HCT116 (cell line): ENCODE data around the gene RABL3. TPM values are rescaled to one million over a fixed set of nuclear protein-coding genes. Genes with fewer than 3 reads are reported as not detected.

Experiments used
- ATAC-seq: fragments of 200-7000 bp; cut with Tn5 transposase; 2 replicates; pipeline ENCODE4 v1.9.1; 2020; ENCODE audit warnings: mild to moderate bottlenecking, moderate library complexity
- BruUV-seq: library from RNA; stranded (reverse); fragments of 400-500 nt; replicated peaks from 2 replicates; lab custom pipeline; 2021; lab: Mats Ljungman, UMichigan
- CTCF ChIA-PET: fragments of 300-600 bp; sonication (Branson Sonifier 250); formaldehyde crosslinking; loops from one replicate; lab custom pipeline; 2021; ENCODE audit warnings: antibody characterized with exemption; lab: Charles Lee
- POLR2A ChIA-PET: fragments of 300-600, 350-600 bp; sonication (Branson Sonifier 250); formaldehyde crosslinking; loops from one replicate; lab custom pipeline; 2021; ENCODE audit warnings: antibody characterized with exemption; lab: Charles Lee
- RAD21 ChIA-PET, 2 experiments: fragments of 300-600 bp; sonication (Branson Sonifier 250); formaldehyde crosslinking; loops; one replicate each; lab custom pipeline; 2023; ENCODE audit warnings: low total read pairs in 2 of 2; ENCODE audit not compliant: uncharacterized antibody in 2 of 2, unreplicated experiment in 2 of 2, low non-redundant PET in 1 of 2; lab: Charles Lee
- DNase-seq: peaks from one replicate; pipeline ENCODE4 v3.0.0-alpha.2; 2010; ENCODE audit warnings: low read depth, low spot score
- H2AFZ ChIP-seq: fragments of 200-600 bp; shearing (Covaris generic), sonication (generic); 2 replicates; pipeline ENCODE4 v1.6.1; 2017; ENCODE audit warnings: low read depth, mixed run types, mixed read lengths, antibody characterized with exemption, low read length; ENCODE audit not compliant: poor library complexity, severe bottlenecking
- H3K27ac ChIP-seq: 2 replicates; pipeline ENCODE4 v1.5.1; 2012; ENCODE audit warnings: low read depth, low read length
- H3K27me3 ChIP-seq: fragments of 200-600 bp; sonication (generic); 2 replicates; pipeline ENCODE4 v1.6.1; 2016; ENCODE audit warnings: mixed run types, low read length, mixed read lengths; ENCODE audit not compliant: insufficient read depth
- H3K36me3 ChIP-seq, 2 experiments: fragments of 200-500 bp in 1 of 2; fragments of 200-600 bp in 1 of 2; sonication (Bioruptor generic) in 1 of 2; sonication (generic) in 1 of 2; 2 replicates each; pipeline versions ENCODE4 v1.5.1 to v1.6.1; 2014 to 2016; ENCODE audit warnings: low read length in 2 of 2, inconsistent platforms in 1 of 2, mixed read lengths in 1 of 2, mixed run types in 1 of 2; ENCODE audit not compliant: insufficient read depth in 2 of 2, control insufficient read depth in 1 of 2
- H3K4me1 ChIP-seq, 2 experiments: fragments of 200-600 bp in 1 of 2; sonication (generic) in 1 of 2; 2 replicates each; pipeline versions ENCODE4 v1.5.1 to v1.6.1; 2012 to 2017; ENCODE audit warnings: low read length in 2 of 2, inconsistent platforms in 1 of 2, mild to moderate bottlenecking in 1 of 2, mixed read lengths in 1 of 2, mixed run types in 1 of 2, moderate library complexity in 1 of 2; ENCODE audit not compliant: insufficient read depth in 2 of 2, control insufficient read depth in 1 of 2
- H3K4me2 ChIP-seq: fragments of 200-600 bp; sonication (generic); 2 replicates; pipeline ENCODE4 v1.6.1; 2017; ENCODE audit warnings: mixed run types, low read length, mixed read lengths
- H3K4me3 ChIP-seq, 2 experiments: fragments of 200-600 bp in 1 of 2; sonication (generic) in 1 of 2; replicated peaks in 1 of 2; 2 replicates each; pipeline ENCODE4 v1.5.1; 2011 to 2016; ENCODE audit warnings: low read length in 2 of 2, control low read depth in 1 of 2, low read depth in 1 of 2, mild to moderate bottlenecking in 1 of 2, mixed read lengths in 1 of 2, mixed run types in 1 of 2
- H3K79me2 ChIP-seq: fragments of 200-600 bp; sonication (generic); 2 replicates; pipeline ENCODE4 v1.6.1; 2017; ENCODE audit warnings: mild to moderate bottlenecking, mixed run types, low read length, moderate library complexity, mixed read lengths; ENCODE audit not compliant: insufficient read depth
- H3K9ac ChIP-seq: fragments of 200-600 bp; sonication (generic); 2 replicates; pipeline ENCODE4 v1.6.1; 2016; ENCODE audit warnings: low read length, mixed read lengths
- H3K9me2 ChIP-seq: fragments of 200-600 bp; sonication (generic), shearing (Covaris generic); 2 replicates; pipeline ENCODE4 v1.6.1; 2017; ENCODE audit warnings: mixed run types, mild to moderate bottlenecking, moderate library complexity; ENCODE audit not compliant: insufficient read depth
- H3K9me3 ChIP-seq, 2 experiments: fragments of 200-500 bp in 1 of 2; fragments of 200-600 bp in 1 of 2; sonication (Bioruptor generic) in 1 of 2; sonication (generic) in 1 of 2; 2 replicates each; pipeline ENCODE4 v1.6.1; 2014 to 2017; ENCODE audit warnings: low read length in 2 of 2, mixed read lengths in 2 of 2, inconsistent platforms in 1 of 2, low read depth in 1 of 2, mild to moderate bottlenecking in 1 of 2, mixed run types in 1 of 2, moderate library complexity in 1 of 2; ENCODE audit not compliant: control insufficient read depth in 1 of 2, insufficient read depth in 1 of 2
- H4K20me1 ChIP-seq: fragments of 200-600 bp; sonication (generic), shearing (Covaris generic); 2 replicates; pipeline ENCODE4 v1.6.1; 2017; ENCODE audit warnings: mixed run types, mild to moderate bottlenecking, moderate library complexity; ENCODE audit not compliant: insufficient read depth
- CBX3 ChIP-seq: IDR thresholded peaks from 2 replicates; pipeline ENCODE4 v1.6.1; 2012; ENCODE audit warnings: low read depth
- CEBPB ChIP-seq: IDR thresholded peaks from 2 replicates; pipeline ENCODE4 v1.6.1; 2012; ENCODE audit warnings: low read depth
- EGR1 ChIP-seq: IDR thresholded peaks from 2 replicates; pipeline ENCODE4 v1.6.1; 2012; ENCODE audit warnings: low read depth
- ELF1 ChIP-seq: IDR thresholded peaks from 2 replicates; pipeline ENCODE4 v1.6.1; 2012; ENCODE audit warnings: low read depth, borderline replicate concordance
- EZH2 ChIP-seq: fragments of 200-600 bp; sonication (generic); IDR thresholded peaks from 2 replicates; pipeline ENCODE4 v1.6.1; 2017; ENCODE audit warnings: antibody characterized with exemption, mixed run types
- FOSL1 ChIP-seq: IDR thresholded peaks from 2 replicates; pipeline ENCODE4 v1.6.1; 2012; ENCODE audit warnings: low read depth
- POLR2AphosphoS5 ChIP-seq: IDR thresholded peaks from 2 replicates; pipeline ENCODE4 v1.6.1; 2011; ENCODE audit warnings: mild to moderate bottlenecking, low read depth, low read length, moderate library complexity
- SIN3A ChIP-seq: IDR thresholded peaks from 2 replicates; pipeline ENCODE4 v1.6.1; 2012; ENCODE audit warnings: low read depth
- SRF ChIP-seq: IDR thresholded peaks from 2 replicates; pipeline ENCODE4 v1.6.1; 2012; ENCODE audit warnings: low read depth
- YY1 ChIP-seq: IDR thresholded peaks from 2 replicates; pipeline ENCODE4 v1.6.1; 2011; ENCODE audit warnings: low read length, low read depth, moderate library complexity, mild to moderate bottlenecking; ENCODE audit not compliant: insufficient replicate concordance; ENCODE audit errors: extremely low read depth
- ZNF274 ChIP-seq: fragments of 200-500 bp; sonication (Bioruptor generic); IDR thresholded peaks from 2 replicates; pipeline ENCODE4 v1.6.1; 2014; ENCODE audit warnings: mild to moderate bottlenecking, low read depth, low read length, inconsistent platforms
- intact Hi-C: fragments of 100-400 bp; cut with micrococcal nuclease; formaldehyde crosslinking; loops from 2 replicates; pipeline ENCODE4 v1.10.0; 2022
- total RNA-seq: library from RNA; stranded (reverse); gene quantifications from one replicate; pipeline ENCODE4 v1.2.1, GENCODE V29; 2021; ENCODE audit not compliant: unreplicated experiment
- TF ChIP-seq, protein P1 (sequence below): IDR thresholded peaks from 2 replicates; pipeline ENCODE4 v1.6.1; 2012; ENCODE audit warnings: low read depth
- TF ChIP-seq, protein P2 (sequence below), 3 experiments: fragments of 200-600 bp in 1 of 3; sonication (generic) in 1 of 3; IDR thresholded peaks in 2 of 3; conservative IDR thresholded peaks in 1 of 3; 2 replicates each; pipeline ENCODE4 v1.5.1; 2012 to 2017; ENCODE audit warnings: low read depth in 2 of 3, low read length in 2 of 3, antibody characterized with exemption in 1 of 3, borderline replicate concordance in 1 of 3, control low read depth in 1 of 3, mild to moderate bottlenecking in 1 of 3, mixed read lengths in 1 of 3, mixed run types in 1 of 3, moderate library complexity in 1 of 3; ENCODE audit not compliant: insufficient read depth in 1 of 3
- TF ChIP-seq, protein P3 (sequence below): IDR thresholded peaks from 2 replicates; pipeline ENCODE4 v1.6.1; 2012

RABL3 gene
- total RNA-seq, 1 experiment from 2014 or later = 23.8 TPM

DNA sequence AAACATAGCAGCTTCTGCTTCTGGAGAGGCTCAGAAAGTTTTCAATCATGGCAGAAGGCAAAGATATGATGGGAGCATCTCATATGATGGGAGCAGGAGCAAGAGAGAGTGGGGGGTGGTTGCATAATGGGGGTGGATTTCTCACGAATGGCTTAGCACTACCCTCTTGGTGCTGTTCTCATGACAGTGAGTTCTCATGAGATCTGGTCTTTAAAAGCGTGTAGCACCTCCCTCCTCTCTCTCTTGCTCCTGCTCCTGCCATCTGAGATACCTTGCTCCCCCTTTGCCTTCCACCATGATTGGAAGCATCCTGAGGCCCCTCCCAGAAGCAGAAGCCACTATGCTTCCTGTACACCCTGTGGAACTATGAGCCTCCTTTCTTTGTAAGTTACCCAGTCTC is 82.5 kb downstream of the RABL3 start:
- no peaks in the 10 kb centered on the region for H3K79me2 ChIP-seq
- no peaks in the 10 kb centered on the region for H3K27me3 ChIP-seq
- no peaks in the 10 kb centered on the region for H3K9me2 ChIP-seq
- H3K4me3 ChIP-seq = no peak overlapping the region
- ATAC-seq (no peak), DNase-seq (no peak)
- no peaks in the 10 kb centered on the region for H3K36me3 ChIP-seq
- H2AFZ ChIP-seq = no peak overlapping the region
- ChIA-PET POLR2A (no interaction called here), CTCF (no interaction called here), RAD21 (no interaction called here)
- no peaks in the 10 kb centered on the region for H3K4me1 ChIP-seq
- no peak for TF ChIP-seq SRF
- TF ChIP-seq ELF1 = no peak
- TF ChIP-seq SIN3A = no peak
- no peak for TF ChIP-seq FOSL1
- TF ChIP-seq, protein P1, sequence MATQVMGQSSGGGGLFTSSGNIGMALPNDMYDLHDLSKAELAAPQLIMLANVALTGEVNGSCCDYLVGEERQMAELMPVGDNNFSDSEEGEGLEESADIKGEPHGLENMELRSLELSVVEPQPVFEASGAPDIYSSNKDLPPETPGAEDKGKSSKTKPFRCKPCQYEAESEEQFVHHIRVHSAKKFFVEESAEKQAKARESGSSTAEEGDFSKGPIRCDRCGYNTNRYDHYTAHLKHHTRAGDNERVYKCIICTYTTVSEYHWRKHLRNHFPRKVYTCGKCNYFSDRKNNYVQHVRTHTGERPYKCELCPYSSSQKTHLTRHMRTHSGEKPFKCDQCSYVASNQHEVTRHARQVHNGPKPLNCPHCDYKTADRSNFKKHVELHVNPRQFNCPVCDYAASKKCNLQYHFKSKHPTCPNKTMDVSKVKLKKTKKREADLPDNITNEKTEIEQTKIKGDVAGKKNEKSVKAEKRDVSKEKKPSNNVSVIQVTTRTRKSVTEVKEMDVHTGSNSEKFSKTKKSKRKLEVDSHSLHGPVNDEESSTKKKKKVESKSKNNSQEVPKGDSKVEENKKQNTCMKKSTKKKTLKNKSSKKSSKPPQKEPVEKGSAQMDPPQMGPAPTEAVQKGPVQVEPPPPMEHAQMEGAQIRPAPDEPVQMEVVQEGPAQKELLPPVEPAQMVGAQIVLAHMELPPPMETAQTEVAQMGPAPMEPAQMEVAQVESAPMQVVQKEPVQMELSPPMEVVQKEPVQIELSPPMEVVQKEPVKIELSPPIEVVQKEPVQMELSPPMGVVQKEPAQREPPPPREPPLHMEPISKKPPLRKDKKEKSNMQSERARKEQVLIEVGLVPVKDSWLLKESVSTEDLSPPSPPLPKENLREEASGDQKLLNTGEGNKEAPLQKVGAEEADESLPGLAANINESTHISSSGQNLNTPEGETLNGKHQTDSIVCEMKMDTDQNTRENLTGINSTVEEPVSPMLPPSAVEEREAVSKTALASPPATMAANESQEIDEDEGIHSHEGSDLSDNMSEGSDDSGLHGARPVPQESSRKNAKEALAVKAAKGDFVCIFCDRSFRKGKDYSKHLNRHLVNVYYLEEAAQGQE = no peak
- TF ChIP-seq POLR2AphosphoS5 = no peak
- no peak for TF ChIP-seq CEBPB
- no peak for TF ChIP-seq YY1
- no peak for TF ChIP-seq EGR1
- TF ChIP-seq, protein P2, sequence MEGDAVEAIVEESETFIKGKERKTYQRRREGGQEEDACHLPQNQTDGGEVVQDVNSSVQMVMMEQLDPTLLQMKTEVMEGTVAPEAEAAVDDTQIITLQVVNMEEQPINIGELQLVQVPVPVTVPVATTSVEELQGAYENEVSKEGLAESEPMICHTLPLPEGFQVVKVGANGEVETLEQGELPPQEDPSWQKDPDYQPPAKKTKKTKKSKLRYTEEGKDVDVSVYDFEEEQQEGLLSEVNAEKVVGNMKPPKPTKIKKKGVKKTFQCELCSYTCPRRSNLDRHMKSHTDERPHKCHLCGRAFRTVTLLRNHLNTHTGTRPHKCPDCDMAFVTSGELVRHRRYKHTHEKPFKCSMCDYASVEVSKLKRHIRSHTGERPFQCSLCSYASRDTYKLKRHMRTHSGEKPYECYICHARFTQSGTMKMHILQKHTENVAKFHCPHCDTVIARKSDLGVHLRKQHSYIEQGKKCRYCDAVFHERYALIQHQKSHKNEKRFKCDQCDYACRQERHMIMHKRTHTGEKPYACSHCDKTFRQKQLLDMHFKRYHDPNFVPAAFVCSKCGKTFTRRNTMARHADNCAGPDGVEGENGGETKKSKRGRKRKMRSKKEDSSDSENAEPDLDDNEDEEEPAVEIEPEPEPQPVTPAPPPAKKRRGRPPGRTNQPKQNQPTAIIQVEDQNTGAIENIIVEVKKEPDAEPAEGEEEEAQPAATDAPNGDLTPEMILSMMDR (IDR thresholded peaks at IDR 0.05 in 2 of 3, conservative IDR thresholded peaks at IDR 0.05 in 1 of 3; ENCODE audit: borderline replicate concordance in 1 of 3, insufficient read depth in 1 of 3, low read depth in 2 of 3, low read length in 2 of 3) = no peak
- no peak for TF ChIP-seq EZH2
- TF ChIP-seq, protein P3, sequence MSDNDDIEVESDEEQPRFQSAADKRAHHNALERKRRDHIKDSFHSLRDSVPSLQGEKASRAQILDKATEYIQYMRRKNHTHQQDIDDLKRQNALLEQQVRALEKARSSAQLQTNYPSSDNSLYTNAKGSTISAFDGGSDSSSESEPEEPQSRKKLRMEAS = no peak
- TF ChIP-seq CBX3 = no peak
- no peak for TF ChIP-seq ZNF274
- H3K9ac ChIP-seq = no peak overlapping the region
- H4K20me1 ChIP-seq = no peaks in the 10 kb centered on the region
- H3K4me2 ChIP-seq = no peak overlapping the region
- intact Hi-C loops = no loop called here
- BruUV-seq = no TSS peak
- no peak overlapping the region for H3K27ac ChIP-seq
- H3K9me3 ChIP-seq = no peaks in the 10 kb centered on the region
